ENCODE measurements around the gene SYTL2.
A peak's percentile ranks its signal among the peaks of the same experiment; 100 is the strongest.

SYTL2 gene

DNA sequence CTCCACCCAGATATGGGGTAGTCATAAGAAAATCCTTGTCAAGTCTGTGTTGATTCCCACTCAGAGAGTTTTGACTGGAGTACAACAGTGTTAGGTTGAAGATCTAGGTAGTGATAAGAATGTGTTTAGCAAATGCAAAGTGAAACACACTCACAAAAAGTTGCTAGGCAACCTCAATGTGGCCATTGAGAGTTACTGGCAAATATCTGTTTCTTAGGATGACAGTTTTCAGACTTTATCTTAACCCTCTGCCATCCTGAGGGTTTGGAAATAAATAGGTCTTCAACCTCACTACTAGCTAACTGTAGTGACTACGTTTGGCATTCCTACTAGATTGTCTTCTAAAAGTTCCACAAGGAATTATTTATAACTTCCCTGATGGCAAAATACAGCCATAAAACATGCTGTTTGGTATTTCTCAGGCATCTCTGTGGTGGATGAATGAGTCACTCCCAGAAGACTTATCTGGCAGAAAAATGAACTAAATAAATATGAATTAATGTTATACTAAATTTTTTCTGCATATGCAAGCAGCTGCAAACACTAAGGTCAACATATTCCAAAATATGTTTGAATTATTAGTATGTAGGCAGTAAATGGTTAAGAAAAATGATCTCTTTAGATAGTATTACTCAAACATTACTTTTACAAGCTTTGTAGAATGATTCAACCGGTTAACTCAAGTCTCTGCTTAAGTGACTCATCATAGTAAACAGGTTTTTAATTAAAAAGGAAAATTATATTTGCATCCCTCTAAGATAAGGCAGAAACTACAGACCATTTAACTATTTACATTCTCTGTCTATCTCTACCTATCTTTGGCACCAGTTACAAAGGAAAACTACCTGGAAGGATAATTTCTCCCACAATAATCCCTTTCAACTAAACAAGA lies 17.1 kb upstream of the SYTL2 start:
- peaks cover 11% of the 10 kb centered on the region for H3K4me1 ChIP-seq (ENCODE audit: control insufficient read depth, insufficient read depth, low read length)
- H3K27me3 ChIP-seq (ENCODE audit: control insufficient read depth, insufficient read depth, low read length), result no peaks in the 10 kb centered on the region
- no peaks in the 10 kb centered on the region for H3K9me3 ChIP-seq (ENCODE audit: control insufficient read depth, insufficient read depth, low read length)
- H3K27ac ChIP-seq (ENCODE audit: low read depth, low read length), result no peak overlapping the region
- H3K4me3 ChIP-seq (ENCODE audit: low read depth, low read length), result no peak overlapping the region
- no peaks in the 10 kb centered on the region for H3K36me3 ChIP-seq (ENCODE audit: control insufficient read depth, insufficient read depth, low read length)
- H3K9ac ChIP-seq (ENCODE audit: low read depth, low read length), result no peak overlapping the region

DNA sequence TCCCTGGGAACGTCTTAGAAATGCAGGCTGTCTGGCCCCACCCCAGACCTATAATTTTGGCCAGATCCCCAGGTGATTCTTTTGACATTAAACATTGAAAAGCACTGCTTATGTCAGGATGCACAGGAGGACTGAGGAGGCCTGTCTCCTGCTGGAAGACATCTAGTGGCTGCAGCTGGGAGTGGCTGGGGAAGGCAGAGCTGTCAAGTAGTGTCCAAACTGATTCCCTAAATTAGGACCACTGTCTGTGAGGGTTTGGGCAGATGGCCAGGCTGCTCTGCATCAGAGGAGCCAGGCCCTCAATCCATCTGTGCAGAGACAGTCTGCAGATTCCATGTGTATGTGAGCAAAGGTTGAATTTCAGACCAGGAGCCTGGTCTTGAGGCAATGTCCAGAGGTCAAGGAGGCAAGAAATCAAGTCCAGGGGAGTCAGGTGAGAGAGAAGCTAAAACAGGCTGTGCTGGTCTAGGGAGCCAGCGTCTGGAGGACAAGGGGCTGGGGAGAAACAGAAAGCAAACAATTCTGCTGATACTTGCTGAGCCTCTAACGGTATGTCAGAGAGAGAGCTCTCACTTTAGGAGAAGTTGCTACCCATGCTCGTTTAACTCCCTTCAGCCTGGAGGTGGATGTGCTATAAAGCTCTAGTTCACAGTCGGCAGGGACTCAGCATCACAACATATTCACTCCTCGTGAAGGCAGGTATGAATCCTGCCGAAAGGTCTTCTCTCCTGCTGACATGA lies 15.3 kb upstream of the SYTL2 start:
- Histone ChIP-seq H3K27ac (ENCODE audit: low read depth, low read length) (no peak overlapping the region), H3K9ac (ENCODE audit: low read depth, low read length) (no peak overlapping the region), H3K27me3 (ENCODE audit: control insufficient read depth, insufficient read depth, low read length) (no peaks in the 10 kb centered on the region), H3K4me1 (ENCODE audit: control insufficient read depth, insufficient read depth, low read length) (peaks cover 7% of the 10 kb centered on the region; the same call in 1 of the 2 replicates), H3K36me3 (ENCODE audit: control insufficient read depth, insufficient read depth, low read length) (no peaks in the 10 kb centered on the region), H3K9me3 (ENCODE audit: control insufficient read depth, insufficient read depth, low read length) (no peaks in the 10 kb centered on the region), H3K4me3 (ENCODE audit: low read depth, low read length) (no peak overlapping the region)

- H3K27me3 ChIP-seq (ENCODE audit: control insufficient read depth, insufficient read depth, low read length), result no peaks in the 10 kb centered on the region
- no peaks in the 10 kb centered on the region for H3K9me3 ChIP-seq (ENCODE audit: control insufficient read depth, insufficient read depth, low read length)
- no peak overlapping the region for H3K4me3 ChIP-seq (ENCODE audit: low read depth, low read length)
- no peak overlapping the region for H3K9ac ChIP-seq (ENCODE audit: low read depth, low read length)
- no peak overlapping the region for H3K27ac ChIP-seq (ENCODE audit: low read depth, low read length)
- no peaks in the 10 kb centered on the region for H3K36me3 ChIP-seq (ENCODE audit: control insufficient read depth, insufficient read depth, low read length)
- 0 out of 2 replicates have a peak, but pooled peaks cover under 1% of the 10 kb centered on the region for H3K4me1 ChIP-seq (ENCODE audit: control insufficient read depth, insufficient read depth, low read length)
Observed at GRCh38 chr11:85825616-85826015, 14.7 kb upstream of the SYTL2 start.

DNA sequence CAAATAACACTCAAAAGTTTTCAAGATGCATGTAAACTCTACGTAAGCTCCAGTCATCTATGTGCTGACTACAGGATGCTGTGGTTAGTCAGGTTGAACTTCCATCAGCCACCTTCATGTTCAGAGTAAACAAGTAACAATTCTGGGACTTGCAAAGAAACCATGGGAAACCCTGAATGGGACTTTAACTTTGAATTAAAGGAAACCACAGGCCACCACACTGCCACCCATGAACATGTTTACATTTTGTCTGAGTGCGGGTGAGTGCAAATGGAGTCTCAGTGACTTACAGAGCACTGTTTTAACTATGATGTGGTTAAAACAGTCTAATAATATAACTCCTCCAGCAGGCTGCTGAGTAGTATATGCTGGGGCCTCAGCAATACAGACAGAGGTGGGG lies 12.9 kb upstream of the SYTL2 start:
- Histone ChIP-seq H3K27ac (ENCODE audit: low read depth, low read length) (no peak overlapping the region), H3K4me3 (ENCODE audit: low read depth, low read length) (no peak overlapping the region), H3K36me3 (ENCODE audit: control insufficient read depth, insufficient read depth, low read length) (no peaks in the 10 kb centered on the region), H3K4me1 (ENCODE audit: control insufficient read depth, insufficient read depth, low read length) (no peaks in the 10 kb centered on the region), H3K9me3 (ENCODE audit: control insufficient read depth, insufficient read depth, low read length) (no peaks in the 10 kb centered on the region), H3K9ac (ENCODE audit: low read depth, low read length) (no peak overlapping the region), H3K27me3 (ENCODE audit: control insufficient read depth, insufficient read depth, low read length) (no peaks in the 10 kb centered on the region)

- Histone ChIP-seq H3K4me1 (ENCODE audit: control insufficient read depth, insufficient read depth, low read length) (no peaks in the 10 kb centered on the region), H3K27me3 (ENCODE audit: control insufficient read depth, insufficient read depth, low read length) (no peaks in the 10 kb centered on the region), H3K4me3 (ENCODE audit: low read depth, low read length) (no peak overlapping the region), H3K27ac (ENCODE audit: low read depth, low read length) (no peak overlapping the region), H3K9ac (ENCODE audit: low read depth, low read length) (no peak overlapping the region), H3K9me3 (ENCODE audit: control insufficient read depth, insufficient read depth, low read length) (no peaks in the 10 kb centered on the region), H3K36me3 (ENCODE audit: control insufficient read depth, insufficient read depth, low read length) (no peaks in the 10 kb centered on the region)
Observed at GRCh38 chr11:85822814-85823213, 11.9 kb upstream of the SYTL2 start.

GRCh38 chr11:85821636-85822035 lies 10.7 kb upstream of the SYTL2 start:
- no peaks in the 10 kb centered on the region for H3K4me1 ChIP-seq (ENCODE audit: control insufficient read depth, insufficient read depth, low read length)
- H3K27ac ChIP-seq (ENCODE audit: low read depth, low read length), result no peak overlapping the region
- no peaks in the 10 kb centered on the region for H3K36me3 ChIP-seq (ENCODE audit: control insufficient read depth, insufficient read depth, low read length)
- no peak overlapping the region for H3K9ac ChIP-seq (ENCODE audit: low read depth, low read length)
- no peaks in the 10 kb centered on the region for H3K9me3 ChIP-seq (ENCODE audit: control insufficient read depth, insufficient read depth, low read length)
- H3K27me3 ChIP-seq (ENCODE audit: control insufficient read depth, insufficient read depth, low read length), result no peaks in the 10 kb centered on the region
- H3K4me3 ChIP-seq (ENCODE audit: low read depth, low read length), result no peak overlapping the region

DNA sequence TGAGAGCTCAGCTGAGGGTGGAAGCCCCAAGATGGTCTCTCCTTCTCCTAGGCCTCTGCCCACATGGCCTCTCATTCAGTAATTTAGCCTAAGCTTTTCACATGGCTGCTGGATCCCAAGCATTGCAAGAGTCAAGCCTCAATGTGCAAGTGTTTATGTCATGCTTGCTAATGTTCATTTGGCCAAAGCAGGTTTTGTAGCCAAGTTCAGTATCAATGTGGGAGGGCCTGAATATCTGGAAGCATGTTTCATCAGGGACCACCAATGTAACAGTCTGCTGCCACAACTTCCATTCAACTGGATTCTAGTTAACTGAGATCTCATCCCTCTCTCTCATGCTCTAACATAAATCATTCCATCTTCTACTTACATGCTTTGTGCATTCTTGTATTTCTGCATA lies 8.5 kb upstream of the SYTL2 start:
- Histone ChIP-seq H3K4me3 (ENCODE audit: low read depth, low read length) (no peak overlapping the region), H3K27me3 (ENCODE audit: control insufficient read depth, insufficient read depth, low read length) (no peaks in the 10 kb centered on the region), H3K9ac (ENCODE audit: low read depth, low read length) (no peak overlapping the region), H3K27ac (ENCODE audit: low read depth, low read length) (no peak overlapping the region), H3K9me3 (ENCODE audit: control insufficient read depth, insufficient read depth, low read length) (no peaks in the 10 kb centered on the region), H3K4me1 (ENCODE audit: control insufficient read depth, insufficient read depth, low read length) (no peaks in the 10 kb centered on the region), H3K36me3 (ENCODE audit: control insufficient read depth, insufficient read depth, low read length) (no peaks in the 10 kb centered on the region)

- H3K9me3 ChIP-seq (ENCODE audit: control insufficient read depth, insufficient read depth, low read length), result no peaks in the 10 kb centered on the region
- peaks cover 23% of the 10 kb centered on the region for H3K27me3 ChIP-seq (ENCODE audit: control insufficient read depth, insufficient read depth, low read length)
- H3K4me1 ChIP-seq (ENCODE audit: control insufficient read depth, insufficient read depth, low read length), result 0 out of 2 replicates have a peak, but pooled peaks cover 3% of the 10 kb centered on the region
- no peak overlapping the region for H3K9ac ChIP-seq (ENCODE audit: low read depth, low read length)
- H3K4me3 ChIP-seq (ENCODE audit: low read depth, low read length), result no peak overlapping the region
- no peak overlapping the region for H3K27ac ChIP-seq (ENCODE audit: low read depth, low read length)
- no peaks in the 10 kb centered on the region for H3K36me3 ChIP-seq (ENCODE audit: control insufficient read depth, insufficient read depth, low read length)
Observed at GRCh38 chr11:85815186-85815931, 4.4 kb upstream of the SYTL2 start.

DNA sequence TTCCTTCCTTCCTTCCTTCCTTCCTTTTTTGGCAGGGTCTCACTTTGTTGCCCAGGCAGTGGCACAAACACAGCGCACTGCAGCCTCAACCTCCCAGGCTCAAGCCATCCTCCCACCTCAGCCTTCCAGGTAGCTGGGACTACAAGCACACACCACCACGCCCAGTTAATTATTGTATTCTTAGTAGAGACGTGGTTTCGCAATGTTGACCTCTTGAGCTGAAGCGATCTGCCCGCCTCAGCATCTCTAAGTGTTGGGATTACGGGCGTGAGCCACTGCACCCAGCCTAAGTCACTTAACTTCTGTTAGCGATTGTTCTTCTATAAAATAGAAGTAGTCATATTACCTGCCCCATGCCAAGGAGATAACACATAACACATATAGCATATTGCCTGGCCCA lies 2.8 kb upstream of the SYTL2 start:
- Histone ChIP-seq H3K27me3 (ENCODE audit: control insufficient read depth, insufficient read depth, low read length) (peaks cover 40% of the 10 kb centered on the region), H3K4me3 (ENCODE audit: low read depth, low read length) (no peak overlapping the region), H3K36me3 (ENCODE audit: control insufficient read depth, insufficient read depth, low read length) (no peaks in the 10 kb centered on the region), H3K9me3 (ENCODE audit: control insufficient read depth, insufficient read depth, low read length) (no peaks in the 10 kb centered on the region), H3K9ac (ENCODE audit: low read depth, low read length) (no peak overlapping the region), H3K27ac (ENCODE audit: low read depth, low read length) (no peak overlapping the region), H3K4me1 (ENCODE audit: control insufficient read depth, insufficient read depth, low read length) (peaks cover 12% of the 10 kb centered on the region)

DNA sequence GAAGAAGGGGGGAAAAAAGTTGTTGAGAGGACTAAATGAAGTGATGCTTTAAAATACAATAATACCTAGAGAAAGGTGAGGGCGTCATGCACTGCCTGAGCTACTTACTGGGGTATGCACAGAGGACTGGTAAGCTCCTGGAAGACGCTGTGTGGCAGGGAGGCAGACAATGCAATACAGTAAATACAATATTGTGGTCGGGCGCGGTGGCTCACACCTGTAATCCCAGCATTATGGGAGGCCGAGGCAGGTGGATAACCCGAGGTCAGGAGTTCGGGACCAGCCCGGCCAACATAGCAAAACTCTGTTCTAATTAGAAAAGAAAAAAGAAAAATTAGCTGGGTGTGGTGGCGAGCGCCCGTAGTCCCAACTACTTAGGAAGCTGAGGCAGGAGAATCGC lies 683 bp upstream of the SYTL2 start:
- peaks cover 12% of the 10 kb centered on the region for H3K4me1 ChIP-seq (ENCODE audit: control insufficient read depth, insufficient read depth, low read length)
- no peak overlapping the region for H3K9ac ChIP-seq (ENCODE audit: low read depth, low read length)
- H3K4me3 ChIP-seq (ENCODE audit: low read depth, low read length), result peak overlapping the region; percentile 86

DNA sequence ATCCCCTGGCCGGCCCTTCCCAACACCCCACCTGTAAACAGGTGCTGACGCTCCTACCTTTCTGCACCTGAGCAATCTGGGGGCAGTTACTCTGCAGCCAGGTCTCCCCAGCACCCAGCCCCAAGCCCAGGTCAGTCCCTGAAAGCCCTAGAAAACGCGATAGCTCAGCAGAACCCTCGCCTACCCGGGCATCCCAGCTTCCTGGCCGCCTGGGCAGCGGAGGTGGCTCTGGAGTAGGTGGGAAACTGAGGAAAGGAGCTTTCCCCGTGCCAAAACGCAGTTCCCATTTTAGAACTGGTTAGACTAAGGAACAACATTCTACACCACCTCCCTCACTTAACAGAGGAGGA lies 445 bp downstream of the SYTL2 start:
- Histone ChIP-seq H3K27me3 (ENCODE audit: control insufficient read depth, insufficient read depth, low read length) (peaks cover 40% of the 10 kb centered on the region), H3K9ac (ENCODE audit: low read depth, low read length) (no peak overlapping the region), H3K27ac (ENCODE audit: low read depth, low read length) (no peak overlapping the region), H3K9me3 (ENCODE audit: control insufficient read depth, insufficient read depth, low read length) (no peaks in the 10 kb centered on the region), H3K36me3 (ENCODE audit: control insufficient read depth, insufficient read depth, low read length) (no peaks in the 10 kb centered on the region), H3K4me3 (ENCODE audit: low read depth, low read length) (peak overlapping the region; percentile 86), H3K4me1 (ENCODE audit: control insufficient read depth, insufficient read depth, low read length) (peaks cover 12% of the 10 kb centered on the region)

More for the DNA sequence above, 683 bp upstream of the SYTL2 start:
- no peaks in the 10 kb centered on the region for H3K9me3 ChIP-seq (ENCODE audit: control insufficient read depth, insufficient read depth, low read length)
- H3K27me3 ChIP-seq (ENCODE audit: control insufficient read depth, insufficient read depth, low read length), result peaks cover 40% of the 10 kb centered on the region
- no peaks in the 10 kb centered on the region for H3K36me3 ChIP-seq (ENCODE audit: control insufficient read depth, insufficient read depth, low read length)
- no peak overlapping the region for H3K27ac ChIP-seq (ENCODE audit: low read depth, low read length)
